Spleen (tissue), 11 donors: ENCODE measurements around the gene GTF3C5. TPM values are rescaled to one million over a fixed set of nuclear protein-coding genes. Genes with fewer than 3 reads are reported as not detected.

Experiments used
- DNase-seq: peaks from one replicate; pipeline ENCODE4 v3.0.0-alpha.2; 2020
- H3K27ac ChIP-seq, 8 donors: fragments of 200-600 bp; sonication (generic) in 7 of 8; 1 replicate in 4 of 8; 2 replicates in 4 of 8; pipeline versions ENCODE4 v1.5.0 to v1.8.0; 2016 to 2021; ENCODE audit warnings: inconsistent platforms in 4 of 8, mild to moderate bottlenecking in 4 of 8, moderate library complexity in 1 of 8
- H3K27me3 ChIP-seq, 7 donors: fragments of 200-600 bp; sonication (generic) in 6 of 7; replicated peaks in 1 of 7; 1 replicate in 4 of 7; 2 replicates in 3 of 7; pipeline versions ENCODE4 v1.5.0 to v1.8.0; 2016 to 2021; ENCODE audit warnings: inconsistent platforms in 3 of 7, mild to moderate bottlenecking in 1 of 7
- H3K36me3 ChIP-seq, 6 donors: fragments of 200-600 bp; sonication (generic) in 5 of 6; 1 replicate in 4 of 6; 2 replicates in 2 of 6; pipeline versions ENCODE4 v1.5.0 to v1.8.0; 2016 to 2021; ENCODE audit warnings: inconsistent platforms in 2 of 6
- H3K4me1 ChIP-seq, 6 donors: fragments of 200-600 bp; sonication (generic) in 5 of 6; 1 replicate in 3 of 6; 2 replicates in 3 of 6; pipeline versions ENCODE4 v1.5.0 to v1.8.0; 2016 to 2021; ENCODE audit warnings: inconsistent platforms in 3 of 6
- H3K4me3 ChIP-seq, 8 donors: fragments of 200-600 bp; sonication (generic) in 7 of 8; 1 replicate in 4 of 8; 2 replicates in 4 of 8; pipeline versions ENCODE4 v1.5.0 to v1.8.0; 2016 to 2021; ENCODE audit warnings: inconsistent platforms in 4 of 8, mild to moderate bottlenecking in 4 of 8, moderate library complexity in 2 of 8
- H3K9me3 ChIP-seq, 8 donors: fragments of 200-600 bp; sonication (generic) in 7 of 8; 1 replicate in 4 of 8; 2 replicates in 4 of 8; pipeline versions ENCODE4 v1.5.0 to v1.8.0; 2016 to 2021; ENCODE audit warnings: inconsistent platforms in 4 of 8
- CTCF ChIP-seq, 11 experiments: fragments of 200-600 bp in 7 of 11; fragments of 450-650 bp in 4 of 11; sonication (generic) in 4 of 11; IDR thresholded peaks in 8 of 11; conservative IDR thresholded peaks in 3 of 11; 1 replicate in 7 of 11; 2 replicates in 4 of 11; pipeline versions ENCODE4 v1.4.0 to v1.8.0; 2016 to 2021; ENCODE audit warnings: antibody characterized with exemption in 11 of 11, inconsistent platforms in 4 of 11, mild to moderate bottlenecking in 1 of 11
- POLR2A ChIP-seq, 3 donors: fragments of 450-650 bp; IDR thresholded peaks; one replicate each; pipeline ENCODE4 v1.5.1; 2017; ENCODE audit warnings: antibody characterized with exemption in 3 of 3, mild to moderate bottlenecking in 1 of 3
- POLR2AphosphoS5 ChIP-seq, 3 donors: sonication (generic); formaldehyde crosslinking; IDR thresholded peaks; one replicate each; pipeline ENCODE4 v1.5.1; 2017; ENCODE audit warnings: antibody characterized with exemption in 3 of 3
- whole genome bisulfite sequencing, 5 donors: extraction: QIAGEN DNeasy Blood & Tissue Kit in 3 of 5; methylation state at CpG; one replicate each; pipeline versions ENCODE4 v1.1.5 to v1.1.7; 2013 to 2018; 5-methylcytosine and 5-hydroxymethylcytosine counted together
- intact Hi-C: fragments of 100-400 bp; cut with DNase I; formaldehyde crosslinking; loops from one replicate; pipeline ENCODE4 v1.15.0; 2023; ENCODE audit warnings: low total_unique reads
- polyA plus RNA-seq, 3 donors: library from polyadenylated mRNA; stranded (reverse); fragments of 200-250 nt; gene quantifications; one replicate each; pipeline ENCODE4 v1.2.1, GENCODE V29; 2013
- total RNA-seq, 7 donors: library from RNA; depleted of rRNA in 3 of 7; stranded (reverse); fragments of >200 nt in 3 of 7; fragmentation: NEBNext Ultra II Directional in 4 of 7; extraction: Animal tissue kit (Norgen Biotek cat#: 25700) in 4 of 7; gene quantifications; one replicate each; pipeline versions ENCODE4 v1.1.0 to v1.2.1, GENCODE V29; 2016 to 2021
- donor health status: healthy with polysubstance abuse.
- donor health status: DM: no; HTN: no; CAD: no; lungs with moderate emphysema.
- donor health status: DM: no; HTN: no; CAD: no.
- donor health status: Bipolar disorder and iron deficiency.
- donor health status: healthy.
- donor health status: DM: no; HTN: no; CAD: no.
- donor health status: DM: yes; HTN: yes; CAD: no.

GTF3C5 gene
- total and polyA plus RNA-seq, 10 donors, result 34.9 to 64.4 (median 47.5) TPM

GRCh38 chr9:132986640-132987620 is 43.9 kb upstream of the GTF3C5 start:
- WGBS, 5 donors, result 48 to 79% (median 59%) methylated on average over 6 to 26 of the region's 26 CpGs
- peaks cover 0 to 82% (median 4%) of the 10 kb centered on the region in 7 donors for H3K27me3 ChIP-seq
- DNase-seq, result no peak
- intact Hi-C loops, result loop anchor here (10.0 kb wide), 1 partner anchor 58 kb away; no protein-coding TSS in a partner anchor
- no peaks in the 10 kb centered on the region for H3K9me3 ChIP-seq
- H3K4me1 ChIP-seq, result peaks cover 0 to 45% (median 26%) of the 10 kb centered on the region in 6 donors
- H3K27ac ChIP-seq, result no peak overlapping the region
- no peaks in the 10 kb centered on the region for H3K36me3 ChIP-seq
- H3K4me3 ChIP-seq, result no peak overlapping the region
- TF ChIP-seq CTCF (IDR thresholded peaks at IDR 0.05 in 8 of 11, conservative IDR thresholded peaks at IDR 0.05 in 3 of 11) (no peak), POLR2AphosphoS5 (IDR thresholded peaks at IDR 0.05) (no peak), POLR2A (IDR thresholded peaks at IDR 0.05) (no peak)

GRCh38 chr9:132988244-132989013 is 42.4 kb upstream of the GTF3C5 start:
- Histone ChIP-seq H3K4me3 (no peak overlapping the region), H3K4me1 (peaks cover 0 to 32% (median 16%) of the 10 kb centered on the region in 6 donors), H3K27ac (no peak overlapping the region), H3K36me3 (no peaks in the 10 kb centered on the region), H3K27me3 (peaks cover 0 to 83% (median 4%) of the 10 kb centered on the region in 7 donors), H3K9me3 (no peaks in the 10 kb centered on the region)
- WGBS, 5 donors, result 88 to 90% (median 88%) methylated on average over 14 of the region's 14 CpGs
- TF ChIP-seq CTCF (IDR thresholded peaks at IDR 0.05 in 8 of 11, conservative IDR thresholded peaks at IDR 0.05 in 3 of 11) (no peak), POLR2A (IDR thresholded peaks at IDR 0.05) (no peak), POLR2AphosphoS5 (IDR thresholded peaks at IDR 0.05) (no peak)
- no peak for DNase-seq
- intact Hi-C loops, result loop anchor here (10.0 kb wide), 1 partner anchor 56 kb away; no protein-coding TSS in a partner anchor

DNA sequence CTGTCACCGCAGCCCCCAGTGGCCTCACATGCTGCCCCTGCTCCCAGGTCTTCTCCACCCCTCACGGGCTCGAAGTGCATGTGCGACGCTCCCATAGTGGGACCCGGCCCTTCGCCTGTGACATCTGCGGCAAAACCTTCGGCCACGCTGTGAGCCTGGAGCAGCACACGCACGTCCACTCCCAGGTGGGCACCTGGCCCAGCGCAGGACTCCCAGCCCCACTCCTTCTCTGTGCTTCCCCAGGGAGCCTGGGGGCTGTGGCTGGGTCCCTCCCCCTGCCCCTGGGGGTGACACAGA is 41.8 kb upstream of the GTF3C5 start:
- no peak for TF ChIP-seq CTCF (IDR thresholded peaks at IDR 0.05 in 8 of 11, conservative IDR thresholded peaks at IDR 0.05 in 3 of 11)
- no peak for TF ChIP-seq POLR2AphosphoS5 (IDR thresholded peaks at IDR 0.05)
- no peak for TF ChIP-seq POLR2A (IDR thresholded peaks at IDR 0.05)
- H3K4me1 ChIP-seq, result peaks cover 0 to 28% (median 13%) of the 10 kb centered on the region in 6 donors
- no peaks in the 10 kb centered on the region for H3K36me3 ChIP-seq
- H3K27me3 ChIP-seq, result peaks cover 0 to 83% (median 4%) of the 10 kb centered on the region in 7 donors
- H3K27ac ChIP-seq, result no peak overlapping the region
- WGBS, 5 donors, result 91 to 98% (median 93%) methylated on average over 11 to 13 of the region's 13 CpGs
- DNase-seq, result no peak
- no peaks in the 10 kb centered on the region for H3K9me3 ChIP-seq
- H3K4me3 ChIP-seq, result no peak overlapping the region
- intact Hi-C loops, result loop anchor here (10.0 kb wide), 1 partner anchor 56 kb away; no protein-coding TSS in a partner anchor
